GM18526 (cell line): ENCODE measurements around the gene ZSWIM5.

Source experiments
- POLR2A ChIP-seq: IDR thresholded peaks from 3 replicates; pipeline ENCODE4 v1.6.1; 2011; ENCODE audit not compliant: insufficient read length; ENCODE audit errors: extremely low read depth

The ZSWIM5 gene

DNA sequence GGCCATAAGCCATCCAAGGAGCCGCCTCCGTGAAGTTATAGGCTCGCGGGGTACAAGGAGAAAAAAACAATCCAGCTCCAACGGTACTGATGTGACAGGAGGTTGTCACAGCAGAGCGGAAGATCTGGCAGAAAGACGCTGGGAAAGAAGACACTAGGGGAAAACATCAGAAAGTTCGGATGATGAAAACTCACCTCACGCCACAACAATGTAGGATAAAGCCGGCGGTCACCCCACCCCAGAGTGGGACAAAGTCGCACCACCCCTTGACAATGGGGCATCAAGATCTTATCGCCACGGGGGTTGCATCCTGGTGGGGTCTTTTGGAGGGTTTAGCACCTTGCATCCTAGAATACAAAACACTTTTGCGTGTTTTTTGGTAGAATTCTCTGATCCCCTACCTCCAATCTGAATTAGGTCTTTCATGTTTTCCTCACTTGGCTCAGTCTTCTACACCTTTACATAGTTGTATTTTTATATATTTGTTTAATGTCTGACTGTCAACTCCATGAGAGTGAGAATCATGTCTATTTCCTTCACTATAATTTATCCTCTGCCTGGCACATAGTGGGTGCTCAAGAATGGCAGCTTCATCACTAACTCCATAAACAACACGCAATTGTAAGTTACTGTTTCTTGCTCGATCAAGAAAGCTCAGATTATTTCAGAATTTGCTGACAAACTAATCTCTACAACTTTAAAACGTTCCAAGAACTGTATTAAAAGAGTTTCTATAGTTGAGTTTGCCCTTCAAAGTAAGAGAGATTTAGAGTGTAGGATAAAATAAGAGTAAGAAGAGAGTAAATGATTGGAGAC lies 611 bp upstream of the ZSWIM5 start:
- TF ChIP-seq POLR2A, result no peak

DNA sequence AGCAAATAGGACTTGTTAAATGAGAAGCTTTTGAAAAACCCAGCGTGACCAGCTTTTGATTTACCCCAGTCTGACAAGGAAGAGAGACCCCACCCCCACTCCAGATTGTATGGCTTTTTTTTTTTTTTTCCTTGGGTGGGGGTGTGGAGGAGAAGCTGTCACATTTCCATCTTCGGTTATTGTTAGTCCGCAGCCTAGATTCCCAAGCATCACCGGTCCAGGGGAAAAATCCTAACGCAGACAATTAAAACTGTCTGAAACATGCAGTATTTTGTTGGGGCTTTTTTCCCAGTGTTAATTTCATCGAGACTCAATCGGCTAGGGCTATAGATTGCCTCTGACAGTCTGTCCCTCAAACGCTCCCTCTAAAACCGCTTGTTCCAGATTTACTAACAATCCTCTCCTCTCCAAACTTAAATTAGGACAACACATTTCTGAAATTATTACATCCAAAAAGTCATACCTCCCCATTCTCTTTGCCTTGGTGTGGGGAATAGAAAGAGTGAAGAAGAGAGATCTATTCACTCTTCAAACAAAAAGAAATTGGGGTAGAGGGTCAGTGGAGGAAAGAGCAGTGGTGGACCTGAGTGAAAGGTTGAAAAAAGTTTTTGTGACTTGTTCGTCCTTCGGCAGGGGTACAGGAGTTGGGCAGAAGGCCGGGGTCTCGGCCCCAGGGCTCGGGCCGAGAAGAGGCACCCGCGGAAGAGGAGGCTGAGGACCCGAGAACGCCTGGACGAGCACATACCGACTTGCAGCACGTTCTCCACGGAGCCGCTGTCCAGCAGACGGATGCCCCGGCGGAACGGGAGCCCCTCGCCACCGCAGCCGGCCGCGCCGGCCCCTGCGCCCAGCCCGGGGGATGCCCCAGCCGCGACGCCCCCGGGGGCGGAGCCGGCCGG lies 1.1 kb downstream of the ZSWIM5 start:
- TF ChIP-seq POLR2A, result no peak

DNA sequence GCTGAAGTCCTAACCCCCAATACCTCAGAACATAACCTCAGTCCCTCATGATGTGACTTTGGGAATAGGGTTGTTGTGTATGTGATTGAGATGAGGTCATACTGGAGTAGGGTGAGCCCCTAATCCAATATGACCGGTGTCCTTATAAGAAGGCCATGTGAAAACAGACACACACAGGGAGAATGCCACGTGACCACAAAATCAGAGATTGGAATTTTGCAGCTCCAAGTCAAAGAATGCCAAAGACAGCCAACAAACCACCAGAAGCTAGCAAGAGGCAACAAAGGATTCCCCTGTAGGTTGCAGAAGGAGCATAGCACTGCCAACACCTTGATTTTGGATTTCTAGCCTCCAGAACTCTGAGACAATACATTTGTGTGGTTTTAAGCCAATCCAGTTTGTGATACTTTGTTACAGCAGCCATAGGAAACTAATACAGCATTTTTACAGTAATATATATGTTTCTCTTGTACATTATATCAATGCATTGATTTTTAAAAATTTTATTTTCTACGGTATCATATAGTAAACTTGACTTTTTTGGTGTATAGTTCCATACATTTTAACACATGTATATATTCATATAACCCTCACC lies 5.4 kb downstream of the ZSWIM5 start:
- no peak for TF ChIP-seq POLR2A

DNA sequence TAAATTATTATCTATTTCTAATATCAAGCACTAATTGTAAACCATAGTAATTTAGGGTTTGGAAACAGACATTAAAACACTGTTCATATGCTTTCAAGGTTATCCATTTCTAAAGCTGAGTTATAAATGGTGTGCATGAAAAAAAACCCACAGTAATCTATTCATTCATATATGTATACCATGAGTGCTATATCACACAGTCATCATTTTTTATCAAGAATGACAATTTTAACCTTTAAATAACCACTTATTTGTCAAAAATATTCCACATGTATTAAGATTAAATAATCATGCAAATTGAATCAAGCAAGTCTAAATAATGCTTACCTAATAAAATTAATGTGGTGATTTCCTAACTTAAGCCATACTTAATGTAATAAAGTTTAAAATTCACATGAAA lies 6.0 kb downstream of the ZSWIM5 start:
- TF ChIP-seq POLR2A, result no peak

DNA sequence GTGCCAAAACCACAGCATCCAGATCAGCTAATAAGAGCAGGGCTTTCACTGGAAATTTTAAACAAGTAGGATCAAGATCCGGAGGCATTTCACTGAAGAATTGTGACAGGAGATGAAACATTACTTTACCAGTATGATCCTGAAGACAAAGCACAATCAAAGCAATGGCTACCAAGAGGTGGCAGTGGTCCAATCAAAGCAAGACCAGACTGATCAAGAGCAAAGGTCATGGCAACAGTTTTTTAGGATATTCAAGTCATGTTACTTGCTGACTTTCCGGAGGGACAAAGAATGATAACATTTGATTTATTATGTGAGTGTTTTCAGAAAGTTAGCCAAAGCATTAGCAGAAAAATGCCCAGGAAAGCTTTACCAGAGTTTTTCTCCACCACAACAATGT lies 8.2 kb downstream of the ZSWIM5 start:
- TF ChIP-seq POLR2A, result no peak

DNA sequence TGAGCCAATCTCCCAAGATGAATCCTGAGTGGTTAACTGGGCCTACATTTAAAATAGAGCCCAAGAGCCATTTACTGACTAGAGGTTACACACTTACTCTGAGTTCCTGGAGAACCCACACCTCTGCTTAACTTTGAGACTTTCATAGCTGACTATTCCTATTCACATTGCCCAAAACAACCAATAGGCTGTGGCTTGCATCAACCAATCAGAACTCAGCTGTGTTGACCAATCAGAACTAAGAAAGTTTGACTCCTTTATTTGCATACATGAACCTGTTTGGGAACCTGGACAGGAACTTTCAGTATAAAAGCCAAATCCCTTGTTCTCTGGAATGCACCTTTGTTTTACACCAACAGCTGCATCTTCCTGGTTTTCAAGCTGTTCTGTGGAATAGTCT lies 9.5 kb downstream of the ZSWIM5 start:
- TF ChIP-seq POLR2A, result no peak

DNA sequence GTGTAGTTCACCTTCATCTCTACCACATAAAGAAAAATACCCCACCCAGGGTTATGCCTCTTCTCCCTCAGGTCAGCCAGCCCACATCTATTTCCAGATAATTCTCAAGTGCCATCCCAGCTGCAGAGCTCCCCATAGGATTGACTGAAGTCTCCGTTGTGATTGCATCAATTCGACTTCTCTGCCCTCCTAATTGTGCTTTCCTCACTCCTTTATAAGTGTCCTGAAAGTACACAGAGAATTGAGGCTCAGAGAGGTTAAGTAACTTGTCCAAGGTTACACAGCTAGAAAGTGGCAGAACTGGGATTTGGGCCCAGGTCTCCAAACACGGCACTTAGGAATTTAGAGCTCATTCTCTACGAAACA lies 15.0 kb downstream of the ZSWIM5 start:
- TF ChIP-seq POLR2A, result no peak

DNA sequence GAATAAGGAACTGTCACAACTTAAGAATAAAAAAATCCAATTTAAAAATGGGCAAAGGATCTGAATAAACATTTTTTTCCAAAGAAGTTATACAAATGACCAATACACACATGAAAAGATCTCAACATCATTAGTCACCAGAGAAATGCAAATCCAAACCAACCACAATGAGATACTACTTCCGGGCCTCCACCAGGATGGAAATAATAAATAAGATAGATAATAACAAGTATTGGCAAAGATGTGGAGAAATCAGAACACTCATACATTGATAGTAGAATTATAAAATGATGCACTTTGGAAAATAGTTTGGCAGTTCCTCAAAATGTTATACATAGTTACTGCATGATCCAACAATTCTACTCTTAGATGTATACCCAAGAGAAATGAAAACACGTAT lies 18.7 kb downstream of the ZSWIM5 start:
- no peak for TF ChIP-seq POLR2A

DNA sequence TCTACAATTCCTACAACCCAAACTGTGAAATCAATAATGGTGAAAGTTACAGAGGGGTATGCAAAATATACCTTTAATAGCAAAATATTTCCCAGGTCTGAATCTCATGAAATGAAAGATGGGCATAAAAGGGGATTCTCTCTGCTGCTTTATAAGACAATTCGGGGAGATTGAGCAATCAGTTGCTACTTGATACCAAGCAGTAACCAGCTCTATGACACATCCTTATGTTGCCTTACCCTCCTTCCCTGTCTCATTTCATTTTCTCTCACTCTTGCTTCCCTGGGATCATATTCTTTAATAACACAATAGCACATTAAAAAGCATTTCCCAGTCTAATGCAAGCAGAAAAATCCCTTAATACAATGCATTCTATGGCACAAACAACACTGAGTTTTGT lies 29.0 kb downstream of the ZSWIM5 start:
- no peak for TF ChIP-seq POLR2A

DNA sequence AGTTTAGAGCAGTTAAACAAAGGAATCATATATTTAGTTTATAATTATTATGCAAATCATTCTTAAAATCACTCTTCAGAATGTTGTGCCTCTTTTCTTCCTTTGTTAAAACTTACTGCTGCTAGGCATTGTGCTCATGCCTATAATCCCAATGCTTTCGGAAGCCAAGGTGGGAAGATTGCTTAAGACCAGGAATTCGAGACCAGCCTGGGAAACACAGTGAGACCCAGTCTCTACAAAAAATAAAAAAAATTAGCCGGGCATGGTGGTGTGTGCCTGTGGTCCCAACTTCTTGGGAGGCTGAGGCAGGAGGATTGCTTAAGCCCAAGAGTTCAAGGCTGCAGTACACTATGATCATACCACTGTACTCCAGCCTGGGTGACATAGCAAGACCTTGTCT lies 33.6 kb downstream of the ZSWIM5 start:
- TF ChIP-seq POLR2A, result no peak

DNA sequence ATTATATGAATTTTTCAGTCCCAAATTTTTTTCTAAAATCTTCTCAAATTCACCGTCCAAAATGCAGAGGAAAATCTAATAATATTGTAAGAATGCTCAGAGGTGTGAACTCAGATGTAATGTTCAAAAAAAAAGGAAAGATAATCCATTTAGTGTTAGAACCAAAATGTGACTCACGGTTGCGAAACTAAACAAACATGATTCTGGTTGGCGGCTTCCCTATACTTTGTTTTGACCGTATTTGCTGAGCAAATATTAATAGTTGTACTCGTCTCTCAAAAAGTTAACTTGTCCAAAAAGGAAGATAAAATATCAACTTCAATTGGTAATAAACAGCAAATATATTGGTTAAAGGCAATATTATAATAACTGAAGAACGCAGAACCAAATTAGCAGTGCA lies 34.4 kb downstream of the ZSWIM5 start:
- no peak for TF ChIP-seq POLR2A

DNA sequence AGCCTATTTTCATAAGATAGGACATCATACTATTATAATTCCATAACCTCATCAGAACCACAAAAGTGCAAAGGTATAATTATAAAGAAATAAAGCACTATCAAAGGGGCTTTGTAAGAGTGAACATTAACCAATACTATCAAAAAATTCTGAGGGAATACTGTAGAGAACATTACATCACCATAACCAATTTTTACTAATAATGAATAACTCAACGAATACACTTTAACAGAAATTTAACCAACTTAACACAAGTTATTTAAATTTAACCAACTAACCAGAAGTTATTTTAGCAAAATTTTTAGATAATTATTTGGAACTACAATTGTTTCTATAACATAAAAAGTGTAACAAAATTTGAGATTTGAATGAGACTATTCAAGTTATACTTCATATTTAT lies 34.8 kb downstream of the ZSWIM5 start:
- TF ChIP-seq POLR2A, result no peak

DNA sequence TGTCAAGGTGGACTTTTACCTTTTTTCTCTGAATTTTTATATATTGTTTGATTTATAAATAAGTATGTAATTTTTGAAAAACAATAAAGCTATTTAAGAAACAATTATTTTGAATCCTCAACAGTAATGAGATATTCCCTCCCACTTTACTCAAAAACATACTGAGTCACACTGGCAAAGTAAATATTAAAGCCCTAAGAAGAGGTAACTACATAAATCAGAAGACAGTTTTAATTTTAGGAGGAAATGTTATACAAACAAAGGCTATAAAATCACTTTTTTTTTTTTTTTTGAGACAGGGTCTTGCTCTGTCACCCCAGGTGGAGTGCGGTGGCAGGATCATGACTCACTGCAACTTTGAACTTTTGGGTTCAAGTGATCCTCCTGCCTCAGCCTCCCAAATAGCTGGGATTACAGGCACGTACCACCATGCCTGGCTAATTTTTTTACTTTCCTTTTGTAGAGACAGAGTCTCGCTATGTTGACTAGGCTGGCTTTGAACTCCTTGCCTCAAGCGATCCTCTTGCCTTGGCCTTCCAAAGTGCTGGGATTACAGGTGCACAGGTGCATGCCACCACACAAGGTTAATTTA lies 36.2 kb downstream of the ZSWIM5 start:
- no peak for TF ChIP-seq POLR2A

DNA sequence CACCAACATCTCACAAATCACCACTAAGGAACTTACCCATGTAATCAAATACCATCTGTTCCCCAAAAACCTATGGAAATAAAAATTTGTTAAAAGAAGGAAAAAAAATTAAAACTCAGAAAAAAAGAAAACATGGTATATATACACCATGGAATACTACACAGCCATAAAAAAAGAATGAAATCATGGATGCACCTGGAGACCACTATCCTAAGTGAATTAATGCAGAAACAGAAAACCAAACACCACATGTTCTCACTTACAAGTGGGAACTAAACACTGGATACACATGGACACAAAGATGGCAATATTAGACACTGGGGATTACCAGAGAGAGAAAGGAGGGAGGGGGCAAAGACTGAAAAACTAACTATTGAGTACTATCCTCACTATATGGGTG lies 50.4 kb downstream of the ZSWIM5 start:
- TF ChIP-seq POLR2A, result no peak

DNA sequence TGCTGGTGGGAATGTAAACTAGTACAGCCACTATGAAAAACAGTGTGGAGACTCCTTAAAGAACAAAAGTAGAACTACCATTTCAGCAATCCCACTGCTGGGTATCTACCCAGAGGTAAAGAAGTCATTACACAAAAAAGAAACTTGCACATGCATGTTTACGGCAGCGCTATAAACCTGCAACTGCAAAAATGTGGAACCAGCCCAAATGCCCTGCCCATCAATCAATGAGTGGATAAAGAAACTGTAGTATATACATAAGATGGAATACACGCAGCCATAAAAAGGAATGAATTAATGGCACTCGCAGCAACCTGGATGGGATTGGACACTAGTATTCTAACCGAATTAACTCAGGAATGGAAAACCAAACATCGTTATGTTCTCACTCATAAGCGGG lies 51.0 kb downstream of the ZSWIM5 start:
- no peak for TF ChIP-seq POLR2A

DNA sequence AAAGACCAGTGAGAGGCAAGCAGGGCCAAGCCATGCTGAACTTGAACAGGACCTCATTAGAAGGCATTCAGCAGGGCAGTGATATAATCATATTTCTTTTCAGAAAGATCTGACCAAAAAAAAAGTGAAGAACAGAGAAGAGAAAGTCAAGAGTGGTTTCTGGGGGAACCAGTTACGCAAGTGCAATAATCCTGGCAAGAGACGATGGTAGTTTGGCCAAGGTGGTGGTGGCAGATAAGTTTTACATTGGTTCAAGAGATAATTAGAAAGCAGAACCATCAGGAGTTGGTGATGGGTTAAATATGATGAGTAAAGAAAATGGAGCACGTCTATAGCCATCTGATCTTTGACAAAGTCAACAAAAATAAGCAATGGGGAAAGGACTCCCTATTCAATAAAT lies 54.3 kb downstream of the ZSWIM5 start:
- no peak for TF ChIP-seq POLR2A
